ENCODE measurements around the gene PRMT1.

The PRMT1 gene

GRCh38 chr19:49678985-49679770 is 2.1 kb downstream of the PRMT1 start:
- H3K27me3 ChIP-seq (ENCODE audit: insufficient read depth, low read depth, severe bottlenecking), result no peaks in the 10 kb centered on the region
- TF ChIP-seq CTCF (IDR thresholded peaks at IDR 0.05; ENCODE audit: low read depth, low read length), result no peak
- no peaks in the 10 kb centered on the region for H3K9me3 ChIP-seq (ENCODE audit: severe bottlenecking)
- H3K27ac ChIP-seq, result peak overlapping the region; percentile 99
- DNase-seq, result peak; percentile 82
- H3K4me3 ChIP-seq (ENCODE audit: low read depth, low read length), result peak overlapping the region; percentile 41
- H3K36me3 ChIP-seq, result peaks cover 48% of the 10 kb centered on the region

- Histone ChIP-seq H3K27ac (peak overlapping the region; percentile 99), H3K4me3 (ENCODE audit: low read depth, low read length) (peak overlapping the region; percentile 41), H3K36me3 (peaks cover 55% of the 10 kb centered on the region), H3K27me3 (ENCODE audit: insufficient read depth, low read depth, severe bottlenecking) (no peaks in the 10 kb centered on the region), H3K9me3 (ENCODE audit: severe bottlenecking) (no peaks in the 10 kb centered on the region)
- no peak for DNase-seq
- TF ChIP-seq CTCF (IDR thresholded peaks at IDR 0.05; ENCODE audit: low read depth, low read length), result no peak
Measured at GRCh38 chr19:49679771-49680413, 2.8 kb downstream of the PRMT1 start.

- peak; percentile 94 for TF ChIP-seq CTCF (IDR thresholded peaks at IDR 0.05; ENCODE audit: low read depth, low read length)
Measured at GRCh38 chr19:49680421-49681351, 3.6 kb downstream of the PRMT1 start.

GRCh38 chr19:49681830-49682229 is 4.8 kb downstream of the PRMT1 start:
- Histone ChIP-seq H3K27ac (no peak overlapping the region), H3K9me3 (ENCODE audit: severe bottlenecking) (no peaks in the 10 kb centered on the region), H3K4me3 (ENCODE audit: low read depth, low read length) (no peak overlapping the region), H3K27me3 (ENCODE audit: insufficient read depth, low read depth, severe bottlenecking) (no peaks in the 10 kb centered on the region), H3K36me3 (peaks cover 69% of the 10 kb centered on the region)
- DNase-seq, result no peak
- no peak for TF ChIP-seq CTCF (IDR thresholded peaks at IDR 0.05; ENCODE audit: low read depth, low read length)

More at GRCh38 chr19:49680421-49681351, 3.6 kb downstream of the PRMT1 start:
- peak; percentile 95 for DNase-seq
- Histone ChIP-seq H3K9me3 (ENCODE audit: severe bottlenecking) (no peaks in the 10 kb centered on the region), H3K27me3 (ENCODE audit: insufficient read depth, low read depth, severe bottlenecking) (no peaks in the 10 kb centered on the region), H3K27ac (peak overlapping the region; percentile 99), H3K4me3 (ENCODE audit: low read depth, low read length) (peak overlapping the region; percentile 41), H3K36me3 (peaks cover 61% of the 10 kb centered on the region)

GRCh38 chr19:49682274-49682673 is 5.2 kb downstream of the PRMT1 start:
- no peak for DNase-seq
- Histone ChIP-seq H3K27ac (no peak overlapping the region), H3K9me3 (ENCODE audit: severe bottlenecking) (no peaks in the 10 kb centered on the region), H3K27me3 (ENCODE audit: insufficient read depth, low read depth, severe bottlenecking) (no peaks in the 10 kb centered on the region), H3K4me3 (ENCODE audit: low read depth, low read length) (no peak overlapping the region), H3K36me3 (peaks cover 70% of the 10 kb centered on the region)
- no peak for TF ChIP-seq CTCF (IDR thresholded peaks at IDR 0.05; ENCODE audit: low read depth, low read length)
